Dendritic cell treated with granulocyte-macrophage colony-stimulating factor and Interleukin-4, amounts not matched to agents 40 ng/mL and 50 ng/mL, for 4 days (primary cell): ENCODE results near the gene PGAM5.

Source experiments
- H3K27ac Mint-ChIP-seq: one replicate; pipeline ENCODE4 v1.8.0; 2022; ENCODE audit warnings: mild to moderate bottlenecking, mixed read lengths
- H3K27me3 Mint-ChIP-seq: one replicate; pipeline ENCODE4 v1.8.0; 2022; ENCODE audit warnings: mild to moderate bottlenecking, mixed read lengths
- H3K36me3 Mint-ChIP-seq: one replicate; pipeline ENCODE4 v1.8.0; 2022; ENCODE audit warnings: low read depth, mixed read lengths
- H3K4me1 Mint-ChIP-seq: one replicate; pipeline ENCODE4 v1.8.0; 2022; ENCODE audit warnings: low read depth, mixed read lengths
- H3K4me3 Mint-ChIP-seq: one replicate; pipeline ENCODE4 v1.8.0; 2022; ENCODE audit warnings: mild to moderate bottlenecking, moderate library complexity, mixed read lengths
- H3K9me3 Mint-ChIP-seq: one replicate; pipeline ENCODE4 v1.8.0; 2022; ENCODE audit warnings: mixed read lengths
- intact Hi-C: fragments of 100-400 bp; cut with micrococcal nuclease; formaldehyde crosslinking; loops from one replicate; pipeline ENCODE4 v1.15.0; 2022

The PGAM5 gene

GRCh38 chr12:132710405-132711079 is at the start of gene PGAM5:
Gene PGAM5, plus strand, starts transcription at chr12:132710842. Its CDS starts 35 bp downstream, at chr12:132710877.
- intact Hi-C loops: loop anchor here (2.0 kb wide), 1 partner anchor 24 kb away; the partner anchor contains the start of genes POLE and PXMP2
- Mint-ChIP-seq H3K36me3 (peaks cover 32% of the 10 kb centered on the region), H3K4me1 (peaks cover 23% of the 10 kb centered on the region), H3K9me3 (no peaks in the 10 kb centered on the region), H3K4me3 (peak within 1 kb of the TSS; percentile 94), H3K27ac (peak within 1 kb of the TSS; percentile 87), H3K27me3 (no peaks in the 10 kb centered on the region)

GRCh38 chr12:132660996-132661395 is 49.6 kb upstream of the PGAM5 start:
- H3K36me3 Mint-ChIP-seq: peaks cover 99% of the 10 kb centered on the region

GRCh38 chr12:132661972-132662371 is 48.7 kb upstream of the PGAM5 start:
- Mint-ChIP-seq H3K9me3 (no peaks in the 10 kb centered on the region), H3K4me3 (no peak overlapping the region), H3K27me3 (no peaks in the 10 kb centered on the region), H3K27ac (no peak overlapping the region), H3K4me1 (peaks cover 16% of the 10 kb centered on the region), H3K36me3 (peaks cover 99% of the 10 kb centered on the region)
- intact Hi-C loops: no loop called here

More at GRCh38 chr12:132660996-132661395, 49.6 kb upstream of the PGAM5 start:
- Mint-ChIP-seq H3K27ac (no peak overlapping the region), H3K4me1 (peaks cover 16% of the 10 kb centered on the region), H3K9me3 (no peaks in the 10 kb centered on the region), H3K27me3 (no peaks in the 10 kb centered on the region), H3K4me3 (no peak overlapping the region)
- intact Hi-C loops: no loop called here

- no peaks in the 10 kb centered on the region for H3K27me3 Mint-ChIP-seq
- intact Hi-C loops: no loop called here
- peaks cover 99% of the 10 kb centered on the region for H3K36me3 Mint-ChIP-seq
- no peak overlapping the region for H3K4me3 Mint-ChIP-seq
- H3K4me1 Mint-ChIP-seq: peaks cover 16% of the 10 kb centered on the region
- H3K9me3 Mint-ChIP-seq: no peaks in the 10 kb centered on the region
- no peak overlapping the region for H3K27ac Mint-ChIP-seq
These were observed 47.5 kb upstream of the PGAM5 start for GRCh38 chr12:132662901-132663755.

- no peak overlapping the region for H3K4me3 Mint-ChIP-seq
- no peaks in the 10 kb centered on the region for H3K27me3 Mint-ChIP-seq
- intact Hi-C loops: no loop called here
- peaks cover 99% of the 10 kb centered on the region for H3K36me3 Mint-ChIP-seq
- no peak overlapping the region for H3K27ac Mint-ChIP-seq
- H3K4me1 Mint-ChIP-seq: peaks cover 16% of the 10 kb centered on the region
- no peaks in the 10 kb centered on the region for H3K9me3 Mint-ChIP-seq
These were observed 46.2 kb upstream of the PGAM5 start for GRCh38 chr12:132664206-132665148.

- intact Hi-C loops: no loop called here
- Mint-ChIP-seq H3K4me3 (no peak overlapping the region), H3K27me3 (no peaks in the 10 kb centered on the region), H3K4me1 (peaks cover 16% of the 10 kb centered on the region), H3K36me3 (peaks cover 99% of the 10 kb centered on the region), H3K9me3 (no peaks in the 10 kb centered on the region), H3K27ac (no peak overlapping the region)
These were observed 45.5 kb upstream of the PGAM5 start for GRCh38 chr12:132665149-132665491.

- Mint-ChIP-seq H3K4me1 (peaks cover 16% of the 10 kb centered on the region), H3K36me3 (peaks cover 93% of the 10 kb centered on the region), H3K27ac (no peak overlapping the region), H3K4me3 (no peak overlapping the region), H3K27me3 (no peaks in the 10 kb centered on the region), H3K9me3 (no peaks in the 10 kb centered on the region)
- intact Hi-C loops: no loop called here
These were observed 44.8 kb upstream of the PGAM5 start for GRCh38 chr12:132665794-132666193.

GRCh38 chr12:132668191-132669088 is 42.2 kb upstream of the PGAM5 start:
- H3K27me3 Mint-ChIP-seq: no peaks in the 10 kb centered on the region
- no peak overlapping the region for H3K27ac Mint-ChIP-seq
- H3K36me3 Mint-ChIP-seq: peaks cover 85% of the 10 kb centered on the region
- no peaks in the 10 kb centered on the region for H3K9me3 Mint-ChIP-seq
- intact Hi-C loops: no loop called here
- peaks cover 8% of the 10 kb centered on the region for H3K4me1 Mint-ChIP-seq
- no peak overlapping the region for H3K4me3 Mint-ChIP-seq

GRCh38 chr12:132669166-132669879 is 41.3 kb upstream of the PGAM5 start:
- Mint-ChIP-seq H3K27me3 (no peaks in the 10 kb centered on the region), H3K4me3 (no peak overlapping the region), H3K27ac (no peak overlapping the region), H3K36me3 (peaks cover 86% of the 10 kb centered on the region), H3K4me1 (peaks cover 2% of the 10 kb centered on the region), H3K9me3 (no peaks in the 10 kb centered on the region)
- intact Hi-C loops: no loop called here

GRCh38 chr12:132672116-132672515 is 38.5 kb upstream of the PGAM5 start:
- no peaks in the 10 kb centered on the region for H3K27me3 Mint-ChIP-seq
- H3K36me3 Mint-ChIP-seq: peaks cover 86% of the 10 kb centered on the region
- H3K9me3 Mint-ChIP-seq: no peaks in the 10 kb centered on the region
- intact Hi-C loops: no loop called here
- no peak overlapping the region for H3K27ac Mint-ChIP-seq
- H3K4me3 Mint-ChIP-seq: no peak overlapping the region
- no peaks in the 10 kb centered on the region for H3K4me1 Mint-ChIP-seq

GRCh38 chr12:132672678-132673077 is 38.0 kb upstream of the PGAM5 start:
- no peak overlapping the region for H3K27ac Mint-ChIP-seq
- H3K9me3 Mint-ChIP-seq: no peaks in the 10 kb centered on the region
- intact Hi-C loops: no loop called here
- H3K4me1 Mint-ChIP-seq: no peaks in the 10 kb centered on the region
- no peak overlapping the region for H3K4me3 Mint-ChIP-seq
- H3K27me3 Mint-ChIP-seq: no peaks in the 10 kb centered on the region
- peaks cover 86% of the 10 kb centered on the region for H3K36me3 Mint-ChIP-seq

- Mint-ChIP-seq H3K27me3 (no peaks in the 10 kb centered on the region), H3K4me3 (no peak overlapping the region), H3K4me1 (no peaks in the 10 kb centered on the region), H3K27ac (no peak overlapping the region), H3K9me3 (no peaks in the 10 kb centered on the region), H3K36me3 (peaks cover 86% of the 10 kb centered on the region)
- intact Hi-C loops: no loop called here
These were observed 37.1 kb upstream of the PGAM5 start for GRCh38 chr12:132673288-132674179.
